HPDE6-E6E7 (cell line): Measurements from ENCODE around the gene RPS18.
A peak's percentile ranks its signal among the peaks of the same experiment; 100 is the strongest.
"Not testable (repeated sequence)": the region's sequence is repeated elsewhere in the genome, so short reads cannot be mapped to it uniquely, and the experiment has no call there.

Experiments used
- DNase-seq: peaks from one replicate; pipeline ENCODE4 v3.0.0; 2011; ENCODE audit warnings: missing footprints; ENCODE audit errors: extremely low spot score

The RPS18 gene

DNA sequence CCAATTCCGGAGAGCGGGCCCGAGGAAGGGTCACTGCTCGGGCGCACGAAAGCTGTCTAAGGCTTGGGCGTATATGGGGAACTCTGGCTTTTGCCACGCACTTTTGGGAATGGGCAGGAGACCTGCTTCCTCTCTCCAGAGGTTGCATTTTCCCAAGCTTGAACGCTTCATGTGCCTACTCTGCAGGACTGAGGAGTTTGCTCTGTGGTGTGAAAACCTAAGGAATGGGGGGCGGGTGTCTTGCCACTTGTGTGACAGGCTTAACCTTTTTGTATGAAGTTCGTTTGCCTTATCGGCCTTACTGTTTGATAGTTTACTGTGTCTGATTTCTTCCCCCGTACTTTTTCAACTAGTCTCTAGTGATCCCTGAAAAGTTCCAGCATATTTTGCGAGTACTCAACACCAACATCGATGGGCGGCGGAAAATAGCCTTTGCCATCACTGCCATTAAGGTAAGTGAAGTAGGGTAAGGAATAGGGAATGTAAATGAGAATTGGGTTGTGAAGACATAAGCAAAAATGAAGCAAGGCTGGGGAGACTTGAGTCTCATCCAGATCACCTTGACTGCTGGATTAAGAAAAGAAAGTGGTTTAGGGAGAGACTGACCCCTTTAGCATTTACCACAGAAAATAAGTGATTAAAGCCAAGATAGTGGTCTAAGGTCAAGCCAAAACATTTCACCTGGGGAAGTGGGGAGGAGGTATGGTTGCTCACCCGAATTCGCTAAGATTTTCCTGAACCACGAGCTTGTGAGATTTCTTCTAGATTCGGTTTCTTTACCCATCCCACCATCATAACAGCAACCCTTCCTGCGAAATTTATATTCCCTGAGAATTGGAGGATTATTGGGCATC lies 627 bp downstream of the RPS18 start:
- DNase-seq: no peak

DNA sequence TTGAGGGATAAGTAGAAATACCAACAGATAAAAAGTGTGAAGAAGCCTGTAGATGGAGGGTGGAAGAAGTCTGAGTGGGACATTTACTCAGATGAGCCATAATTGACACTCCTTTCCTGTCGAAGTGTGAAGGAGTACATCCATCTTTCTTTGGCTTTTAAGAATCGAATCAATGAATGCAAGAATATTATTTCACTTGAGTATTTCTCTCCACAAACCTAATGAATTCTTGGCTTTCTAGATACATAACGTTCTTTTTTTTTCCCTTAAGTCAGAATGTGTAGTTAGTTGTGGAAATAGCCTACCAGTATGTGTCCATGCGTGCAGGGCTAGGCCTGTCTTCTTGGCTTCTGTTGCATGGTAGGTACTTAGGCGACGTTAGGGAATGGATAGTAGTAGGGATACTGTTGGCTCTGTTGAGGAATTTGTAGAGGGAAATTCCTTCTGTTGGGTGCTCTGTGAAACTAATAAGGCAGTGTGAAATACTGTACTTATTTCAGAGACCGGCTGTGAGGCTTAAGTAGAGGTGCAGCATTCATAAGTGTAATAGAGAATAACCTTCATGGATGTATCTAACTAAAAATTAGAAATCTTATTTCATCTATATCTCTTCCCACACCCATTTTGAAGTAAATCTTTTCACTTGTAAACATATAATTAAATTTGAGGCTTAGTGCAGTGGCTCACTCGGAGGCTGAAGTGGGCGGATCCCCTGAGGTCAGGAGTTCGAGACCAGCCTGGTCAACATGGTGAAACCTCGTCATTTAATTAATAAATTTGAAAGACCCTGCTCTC lies 1.5 kb downstream of the RPS18 start:
- no peak for DNase-seq

GRCh38 chr6:33273924-33274902 lies 2.3 kb downstream of the RPS18 start:
- no peak for DNase-seq

- DNase-seq: not testable (repeated sequence)
Measured at GRCh38 chr6:33275795-33276580, 4.1 kb downstream of the RPS18 start.

GRCh38 chr6:33276581-33276863 lies 4.6 kb downstream of the RPS18 start:
- no peak for DNase-seq

GRCh38 chr6:33276864-33277662 lies 5.2 kb downstream of the RPS18 start, which contains the start of gene B3GALT4:
Gene B3GALT4, plus strand, starts transcription at chr6:33277123. Its CDS starts 297 bp downstream, at chr6:33277420.
- DNase-seq: peak; percentile 90

DNA sequence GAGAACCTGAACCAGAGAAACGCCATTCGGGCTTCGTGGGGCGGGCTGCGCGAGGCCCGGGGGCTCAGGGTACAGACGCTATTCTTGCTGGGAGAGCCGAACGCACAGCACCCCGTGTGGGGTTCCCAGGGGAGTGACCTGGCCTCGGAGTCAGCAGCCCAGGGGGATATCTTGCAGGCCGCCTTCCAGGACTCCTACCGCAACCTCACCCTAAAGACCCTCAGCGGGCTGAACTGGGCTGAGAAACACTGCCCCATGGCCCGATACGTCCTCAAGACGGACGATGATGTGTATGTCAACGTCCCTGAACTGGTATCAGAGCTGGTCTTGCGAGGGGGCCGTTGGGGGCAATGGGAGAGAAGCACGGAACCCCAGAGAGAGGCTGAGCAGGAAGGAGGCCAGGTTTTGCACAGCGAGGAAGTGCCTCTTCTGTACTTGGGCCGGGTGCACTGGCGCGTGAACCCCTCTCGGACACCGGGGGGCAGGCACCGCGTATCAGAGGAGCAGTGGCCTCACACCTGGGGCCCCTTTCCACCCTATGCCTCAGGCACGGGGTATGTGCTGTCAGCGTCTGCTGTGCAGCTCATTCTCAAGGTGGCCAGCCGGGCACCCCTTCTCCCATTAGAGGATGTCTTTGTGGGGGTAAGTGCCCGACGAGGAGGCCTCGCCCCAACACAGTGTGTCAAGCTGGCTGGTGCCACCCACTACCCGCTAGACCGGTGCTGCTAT lies 6.0 kb downstream of the RPS18 start:
- no peak for DNase-seq

- no peak for DNase-seq
Measured at GRCh38 chr6:33278392-33278741, 6.5 kb downstream of the RPS18 start.

DNA sequence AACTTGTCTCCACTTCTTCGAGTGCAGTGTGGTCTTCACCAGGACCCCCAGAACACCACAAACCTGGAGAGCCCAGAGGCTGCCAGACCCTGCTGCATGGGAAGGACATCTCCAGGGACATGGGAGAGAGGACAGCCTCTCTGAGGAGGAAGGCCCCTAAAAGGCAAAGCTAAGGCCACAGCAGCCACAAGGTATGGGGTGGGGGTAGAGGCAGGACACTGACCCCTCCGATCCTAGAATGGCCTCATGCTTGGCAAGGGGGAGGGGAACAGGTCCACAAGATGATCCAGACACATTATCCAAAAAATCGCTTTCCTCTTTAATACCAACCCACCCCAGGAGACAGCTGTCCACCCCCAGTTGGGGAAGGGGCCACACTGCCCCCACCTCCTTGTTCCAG lies 6.9 kb downstream of the RPS18 start:
- no peak for DNase-seq

DNA sequence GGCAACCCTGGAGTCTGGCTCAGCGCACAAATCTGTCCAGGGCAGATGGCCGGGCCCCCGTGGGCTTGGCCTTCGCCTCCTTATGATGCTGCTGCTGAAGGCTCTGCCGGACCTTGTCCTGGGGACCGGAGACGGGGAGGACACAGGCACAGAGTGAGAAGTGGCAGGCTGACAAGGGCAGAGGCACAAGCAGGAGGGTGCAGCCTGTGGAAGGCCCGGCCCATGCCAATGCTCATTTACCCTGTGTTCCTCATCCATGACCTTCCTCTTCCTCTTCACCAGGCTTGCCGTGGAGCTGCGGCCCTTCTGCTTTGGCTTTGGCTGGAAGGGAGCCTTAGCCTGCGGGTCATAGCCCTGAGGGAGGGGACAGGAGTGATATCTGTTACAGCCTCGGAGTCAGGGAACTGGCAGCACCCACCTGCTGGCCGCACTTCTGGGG lies 7.4 kb downstream of the RPS18 start:
- no peak for DNase-seq

- DNase-seq: peak; percentile 72
Measured at GRCh38 chr6:33279971-33280511, 8.2 kb downstream of the RPS18 start.

GRCh38 chr6:33280539-33280938 lies 8.7 kb downstream of the RPS18 start:
- DNase-seq: no peak

- not testable (repeated sequence) for DNase-seq
Measured at GRCh38 chr6:33285214-33285613, 13.3 kb downstream of the RPS18 start.

GRCh38 chr6:33286946-33287914 lies 15.4 kb downstream of the RPS18 start:
- DNase-seq: no peak

DNA sequence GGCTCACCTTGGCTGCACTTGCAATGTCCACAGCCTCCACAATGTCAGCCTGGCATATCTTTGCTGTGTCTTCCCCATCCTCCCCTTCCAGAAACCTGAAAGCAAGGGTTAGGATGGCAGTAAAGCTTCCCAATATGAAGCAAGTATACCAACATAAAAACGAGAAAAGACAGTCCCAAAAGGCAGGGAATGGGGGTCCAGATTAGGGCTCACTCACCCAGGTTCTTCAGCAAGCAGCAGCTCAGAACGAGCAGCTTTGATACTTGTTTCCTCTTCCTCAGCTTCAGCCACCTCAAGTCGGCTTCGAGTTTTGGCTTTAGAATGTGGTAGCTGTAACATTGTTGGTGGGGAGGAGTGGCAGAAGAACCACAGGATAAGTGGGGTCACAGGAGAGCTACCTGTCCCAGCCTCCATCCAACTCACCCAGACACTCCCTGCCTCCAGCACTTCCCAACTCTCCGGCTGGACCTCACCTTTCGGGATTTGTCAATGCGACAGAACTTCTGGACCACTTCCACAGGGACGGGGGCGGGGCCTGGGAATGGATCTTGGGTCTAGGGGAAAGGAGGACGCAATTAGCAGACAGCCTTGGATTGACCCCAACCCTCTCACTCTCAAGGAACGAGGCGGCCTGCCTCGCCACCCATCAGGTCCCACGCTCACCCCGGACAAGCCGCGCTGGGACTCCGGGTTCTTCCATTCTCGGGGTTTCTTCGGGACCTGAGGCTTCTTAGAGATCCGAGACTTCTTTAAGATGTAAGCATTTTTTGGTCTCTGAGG lies 16.5 kb downstream of the RPS18 start:
- no peak for DNase-seq

- peak; percentile 96 for DNase-seq
Measured at GRCh38 chr6:33288921-33289783, 17.3 kb downstream of the RPS18 start, which contains the start of the genes PFDN6 and WDR46. Gene PFDN6, plus strand, starts transcription at chr6:33289601. Its CDS starts 256 bp downstream, at chr6:33289857. Gene WDR46, minus strand, starts transcription at chr6:33289239. Its CDS starts 69 bp downstream, at chr6:33289170.
